HEK293 (cell line): ENCODE measurements around the gene GNAZ.

Experiments
- CTCF ChIA-PET: fragments of 350-600 bp; formaldehyde crosslinking; extraction: SDS; loops from one replicate; lab custom pipeline; 2021; ENCODE audit warnings: antibody characterized with exemption; lab: Yijun Ruan, JAX
- POLR2A ChIA-PET: fragments of 300-600 bp; formaldehyde crosslinking; extraction: SDS; loops from one replicate; lab custom pipeline; 2020; ENCODE audit warnings: antibody characterized with exemption, inconsistent platforms; lab: Yijun Ruan, JAX
- H3K27ac ChIP-seq: fragments of 200-500 bp; sonication (Bioruptor generic); 2 replicates; pipeline ENCODE4 v1.5.1; 2014; ENCODE audit warnings: low read depth, low read length, control low read depth, inconsistent platforms; ENCODE audit errors: extremely low read depth
- H3K36me3 ChIP-seq, 2 experiments: fragments of 200-500 bp in 1 of 2; sonication (Bioruptor generic) in 1 of 2; 1 replicate in 1 of 2; 2 replicates in 1 of 2; pipeline ENCODE4 v1.5.1; 2014 to 2017; ENCODE audit warnings: inconsistent platforms in 2 of 2, low read length in 2 of 2; ENCODE audit not compliant: control insufficient read depth in 2 of 2, insufficient read depth in 1 of 2
- H3K4me1 ChIP-seq: fragments of 200-500 bp; sonication (Bioruptor generic); 2 replicates; pipeline ENCODE4 v1.5.1; 2014; ENCODE audit warnings: mild to moderate bottlenecking, low read length, inconsistent platforms; ENCODE audit not compliant: control insufficient read depth, insufficient read depth
- H3K4me3 ChIP-seq: 2 replicates; pipeline ENCODE4 v1.5.1; 2011; ENCODE audit warnings: low read depth, mild to moderate bottlenecking, control low read depth, low read length, moderate library complexity
- H3K9me3 ChIP-seq: fragments of 200-500 bp; sonication (Bioruptor generic); 2 replicates; pipeline ENCODE4 v1.5.1; 2014; ENCODE audit warnings: low read depth, low read length, inconsistent platforms; ENCODE audit not compliant: control insufficient read depth, insufficient read depth
- GLIS1 ChIP-seq: fragments of 450-650 bp; formaldehyde crosslinking; IDR thresholded peaks from 2 replicates; pipeline ENCODE4 v1.5.1; 2016; ENCODE audit warnings: missing biosample characterization, missing genetic modification characterization
- KLF9 ChIP-seq: fragments of 450-650 bp; formaldehyde crosslinking; IDR thresholded peaks from 2 replicates; pipeline ENCODE4 v1.5.1; 2016; ENCODE audit warnings: missing biosample characterization, missing genetic modification characterization, low read depth
- WT1 ChIP-seq: fragments of 450-650 bp; formaldehyde crosslinking; IDR thresholded peaks from 2 replicates; pipeline ENCODE4 v1.5.1; 2016; ENCODE audit warnings: missing biosample characterization, missing genetic modification characterization
- ZBTB20 ChIP-seq: fragments of 450-650 bp; formaldehyde crosslinking; IDR thresholded peaks from 2 replicates; pipeline ENCODE4 v1.5.1; 2016; ENCODE audit warnings: missing biosample characterization, missing genetic modification characterization
- ZEB2 ChIP-seq: fragments of 450-650 bp; formaldehyde crosslinking; IDR thresholded peaks from 2 replicates; pipeline ENCODE4 v1.5.1; 2016; ENCODE audit warnings: missing biosample characterization, missing genetic modification characterization
- ZIC2 ChIP-seq: fragments of 450-650 bp; formaldehyde crosslinking; IDR thresholded peaks from 2 replicates; pipeline ENCODE4 v1.5.1; 2016; ENCODE audit warnings: missing biosample characterization, missing genetic modification characterization
- ZNF26 ChIP-seq: fragments of 450-650 bp; formaldehyde crosslinking; IDR thresholded peaks from 2 replicates; pipeline ENCODE4 v1.5.1; 2016; ENCODE audit warnings: missing biosample characterization, missing genetic modification characterization
- ZNF501 ChIP-seq: fragments of 450-650 bp; formaldehyde crosslinking; IDR thresholded peaks from 2 replicates; pipeline ENCODE4 v1.5.1; 2016; ENCODE audit warnings: missing biosample characterization, missing genetic modification characterization
- ZNF521 ChIP-seq: fragments of 450-650 bp; formaldehyde crosslinking; IDR thresholded peaks from 2 replicates; pipeline ENCODE4 v1.5.1; 2017; ENCODE audit warnings: missing biosample characterization, mild to moderate bottlenecking, missing genetic modification characterization
- ZNF549 ChIP-seq: fragments of 450-650 bp; IDR thresholded peaks from 2 replicates; pipeline ENCODE4 v1.5.1; 2018; ENCODE audit warnings: missing biosample characterization, missing genetic modification characterization, mild to moderate bottlenecking, inconsistent platforms, moderate library complexity
- ZNF558 ChIP-seq: fragments of 450-650 bp; formaldehyde crosslinking; IDR thresholded peaks from 2 replicates; pipeline ENCODE4 v1.5.1; 2016; ENCODE audit warnings: missing biosample characterization, missing genetic modification characterization
- ZNF571 ChIP-seq: fragments of 450-650 bp; formaldehyde crosslinking; IDR thresholded peaks from 2 replicates; pipeline ENCODE4 v1.5.0; 2017; ENCODE audit warnings: missing biosample characterization, missing genetic modification characterization
- ZNF600 ChIP-seq: fragments of 450-650 bp; formaldehyde crosslinking; IDR thresholded peaks from 2 replicates; pipeline ENCODE4 v1.5.1; 2016; ENCODE audit warnings: missing biosample characterization, missing genetic modification characterization
- ZNF776 ChIP-seq: fragments of 450-650 bp; formaldehyde crosslinking; IDR thresholded peaks from 2 replicates; pipeline ENCODE4 v1.5.0; 2017; ENCODE audit warnings: missing biosample characterization, missing genetic modification characterization, borderline replicate concordance
- ZSCAN18 ChIP-seq: fragments of 450-650 bp; formaldehyde crosslinking; IDR thresholded peaks from 2 replicates; pipeline ENCODE4 v1.5.1; 2016; ENCODE audit warnings: missing biosample characterization, missing genetic modification characterization
- TF ChIP-seq, protein P1 (sequence below): fragments of 450-650 bp; formaldehyde crosslinking; IDR thresholded peaks from 2 replicates; pipeline ENCODE4 v1.5.1; 2016; ENCODE audit warnings: missing biosample characterization, missing genetic modification characterization

Gene GNAZ

GRCh38 chr22:23100124-23100801, 29.9 kb downstream of the GNAZ start:
- Histone ChIP-seq H3K36me3 (peaks cover 0 to 80% of the 10 kb centered on the region in 2 experiments; a peak in 1 of 3 replicates), H3K4me3 (no peak overlapping the region), H3K4me1 (no peaks in the 10 kb centered on the region), H3K27ac (no peak overlapping the region), H3K9me3 (no peaks in the 10 kb centered on the region)
- TF ChIP-seq KLF9 (no peak), ZIC2 (tag by site-specific recombination) (peak; percentile 98), WT1 (tag by site-specific recombination) (no peak), GLIS1 (peak; percentile 81), ZNF549 (tag by site-specific recombination) (no peak), ZEB2 (tag by site-specific recombination) (no peak)
- CTCF ChIA-PET: interaction anchor here (1.0 kb wide), 1 partner anchor 141 kb away, joined by 3 read pairs; no protein-coding TSS in a partner anchor
- POLR2A ChIA-PET: no interaction called here

- no peaks in the 10 kb centered on the region for H3K4me1 ChIP-seq
- H3K27ac ChIP-seq: no peak overlapping the region
- CTCF ChIA-PET: interaction anchor here (0.6 kb wide), 1 partner anchor 102 kb away, joined by 3 read pairs; no protein-coding TSS in a partner anchor
- H3K36me3 ChIP-seq: peaks cover 0 to 79% of the 10 kb centered on the region in 2 experiments; a peak in 1 of 3 replicates
- H3K9me3 ChIP-seq: no peaks in the 10 kb centered on the region
- H3K4me3 ChIP-seq: no peak overlapping the region
- POLR2A ChIA-PET: no interaction called here
- TF ChIP-seq KLF9 (no peak), ZNF521 (tag by site-specific recombination) (no peak), ZNF600 (tag by site-specific recombination) (no peak), ZNF26 (tag by site-specific recombination) (no peak), ZNF558 (tag by site-specific recombination) (no peak), ZNF776 (tag by site-specific recombination) (no peak), ZSCAN18 (tag by site-specific recombination) (no peak), ZNF501 (tag by site-specific recombination) (no peak), ZBTB20 (tag by site-specific recombination) (no peak), ZNF571 (no peak)
- TF ChIP-seq, protein P1, sequence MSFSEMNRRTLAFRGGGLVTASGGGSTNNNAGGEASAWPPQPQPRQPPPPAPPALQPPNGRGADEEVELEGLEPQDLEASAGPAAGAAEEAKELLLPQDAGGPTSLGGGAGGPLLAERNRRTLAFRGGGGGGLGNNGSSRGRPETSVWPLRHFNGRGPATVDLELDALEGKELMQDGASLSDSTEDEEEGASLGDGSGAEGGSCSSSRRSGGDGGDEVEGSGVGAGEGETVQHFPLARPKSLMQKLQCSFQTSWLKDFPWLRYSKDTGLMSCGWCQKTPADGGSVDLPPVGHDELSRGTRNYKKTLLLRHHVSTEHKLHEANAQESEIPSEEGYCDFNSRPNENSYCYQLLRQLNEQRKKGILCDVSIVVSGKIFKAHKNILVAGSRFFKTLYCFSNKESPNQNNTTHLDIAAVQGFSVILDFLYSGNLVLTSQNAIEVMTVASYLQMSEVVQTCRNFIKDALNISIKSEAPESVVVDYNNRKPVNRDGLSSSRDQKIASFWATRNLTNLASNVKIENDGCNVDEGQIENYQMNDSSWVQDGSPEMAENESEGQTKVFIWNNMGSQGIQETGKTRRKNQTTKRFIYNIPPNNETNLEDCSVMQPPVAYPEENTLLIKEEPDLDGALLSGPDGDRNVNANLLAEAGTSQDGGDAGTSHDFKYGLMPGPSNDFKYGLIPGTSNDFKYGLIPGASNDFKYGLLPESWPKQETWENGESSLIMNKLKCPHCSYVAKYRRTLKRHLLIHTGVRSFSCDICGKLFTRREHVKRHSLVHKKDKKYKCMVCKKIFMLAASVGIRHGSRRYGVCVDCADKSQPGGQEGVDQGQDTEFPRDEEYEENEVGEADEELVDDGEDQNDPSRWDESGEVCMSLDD: no peak
Measured at GRCh38 chr22:23101524-23101923, 31.2 kb downstream of the GNAZ start.
